ENCODE measurements around the gene UBE2F. TPM values are rescaled to one million over a fixed set of nuclear protein-coding genes. Genes with fewer than 3 reads are reported as not detected.

UBE2F gene
- polyA plus RNA-seq, 3 donors = 51.1 to 120 (median 117) TPM

- Mint-ChIP-seq H3K9me3 (peaks cover 3 to 20% (median 13%) of the 10 kb centered on the region in 7 donors), H3K4me3 (no peak overlapping the region), H3K36me3 (peaks cover 60 to 75% of the 10 kb centered on the region in 2 donors), H3K4me1 (no peaks in the 10 kb centered on the region), H3K27me3 (ENCODE audit: low read depth in 3 of 3) (peaks cover 0 to 3% (median 0%) of the 10 kb centered on the region in 3 donors), H3K27ac (no peak overlapping the region)
- no peak overlapping the region for H3K9ac ChIP-seq (ENCODE audit: insufficient read depth, low read length, poor library complexity, severe bottlenecking)
- no peaks in the 10 kb centered on the region for H3K4me1 ChIP-seq (ENCODE audit: control insufficient read depth in 1 of 2, insufficient read depth in 2 of 2, low read length in 2 of 2)
- no peak overlapping the region for H3K27ac ChIP-seq (ENCODE audit: low read depth in 1 of 2, low read length in 2 of 2)
- H3K79me2 ChIP-seq (ENCODE audit: insufficient read depth, low read length) = no peaks in the 10 kb centered on the region
- H3K27me3 ChIP-seq (ENCODE audit: control insufficient read depth in 2 of 2, insufficient read depth in 2 of 2, low read length in 2 of 2) = no peaks in the 10 kb centered on the region
- H4K20me1 ChIP-seq (ENCODE audit: insufficient read depth, low read length) = no peaks in the 10 kb centered on the region
- H3K4me3 ChIP-seq (replicated peaks in 1 of 3; ENCODE audit: low read depth in 2 of 3, low read length in 3 of 3) = no peak overlapping the region
- no peak for TF ChIP-seq CTCF (IDR thresholded peaks at IDR 0.05)
- no peak overlapping the region for H3K4me2 ChIP-seq (replicated peaks; ENCODE audit: extremely low read depth, low read length, poor library complexity, severe bottlenecking)
- intact Hi-C loops (cut with micrococcal nuclease) = no loop called here
- H3K9me3 ChIP-seq (replicated peaks in 1 of 2; ENCODE audit: control insufficient read depth in 1 of 2, insufficient read depth in 1 of 2, low read length in 2 of 2) = peaks cover 7 to 8% of the 10 kb centered on the region in 2 donors
- WGBS (ENCODE audit: insufficient coverage) = 97% methylated on average over 5 of the region's 6 CpGs
- no peak overlapping the region for H2AFZ ChIP-seq (ENCODE audit: insufficient read depth, low read depth, low read length, poor library complexity, severe bottlenecking)
- no peak for DNase-seq
- H3K36me3 ChIP-seq (replicated peaks in 1 of 2; ENCODE audit: control insufficient read depth in 1 of 2, insufficient read depth in 2 of 2, low read length in 2 of 2) = peaks cover 53 to 74% of the 10 kb centered on the region in 2 donors
These were observed 77.0 kb downstream of the UBE2F start for GRCh38 chr2:238043851-238044250.

GRCh38 chr2:238045575-238045974 is 78.8 kb downstream of the UBE2F start:
- Histone ChIP-seq H2AFZ (ENCODE audit: insufficient read depth, low read depth, low read length, poor library complexity, severe bottlenecking) (no peak overlapping the region), H3K27me3 (ENCODE audit: control insufficient read depth in 2 of 2, insufficient read depth in 2 of 2, low read length in 2 of 2) (no peaks in the 10 kb centered on the region), H3K4me2 (replicated peaks; ENCODE audit: extremely low read depth, low read length, poor library complexity, severe bottlenecking) (no peak overlapping the region), H3K27ac (ENCODE audit: low read depth in 1 of 2, low read length in 2 of 2) (no peak overlapping the region), H3K36me3 (replicated peaks in 1 of 2; ENCODE audit: control insufficient read depth in 1 of 2, insufficient read depth in 2 of 2, low read length in 2 of 2) (peaks cover 36 to 58% of the 10 kb centered on the region in 2 donors), H3K4me1 (ENCODE audit: control insufficient read depth in 1 of 2, insufficient read depth in 2 of 2, low read length in 2 of 2) (no peaks in the 10 kb centered on the region), H4K20me1 (ENCODE audit: insufficient read depth, low read length) (no peaks in the 10 kb centered on the region), H3K9ac (ENCODE audit: insufficient read depth, low read length, poor library complexity, severe bottlenecking) (no peak overlapping the region), H3K4me3 (replicated peaks in 1 of 3; ENCODE audit: low read depth in 2 of 3, low read length in 3 of 3) (no peak overlapping the region), H3K9me3 (replicated peaks in 1 of 2; ENCODE audit: control insufficient read depth in 1 of 2, insufficient read depth in 1 of 2, low read length in 2 of 2) (peaks cover 8% of the 10 kb centered on the region in 2 donors), H3K79me2 (ENCODE audit: insufficient read depth, low read length) (no peaks in the 10 kb centered on the region)
- Mint-ChIP-seq H3K27me3 (ENCODE audit: low read depth in 3 of 3) (peaks cover 0 to 3% (median 0%) of the 10 kb centered on the region in 3 donors), H3K27ac (no peak overlapping the region), H3K4me3 (no peak overlapping the region), H3K36me3 (peaks cover 45 to 57% of the 10 kb centered on the region in 2 donors), H3K9me3 (peaks cover 3 to 23% (median 20%) of the 10 kb centered on the region in 7 donors), H3K4me1 (no peaks in the 10 kb centered on the region)
- no peak for DNase-seq
- no peak for TF ChIP-seq CTCF (IDR thresholded peaks at IDR 0.05)
- intact Hi-C loops (cut with micrococcal nuclease) = no loop called here
